Hepatic stellate cell (primary cell): Measurements from ENCODE around the gene CSMD2.
"Not testable (repeated sequence)": the region's sequence is repeated elsewhere in the genome, so short reads cannot be mapped to it uniquely, and the experiment has no call there.

Experiments
- DNase-seq: peaks from one replicate; pipeline ENCODE4 v3.0.0; 2011; ENCODE audit warnings: low spot score

The CSMD2 gene

GRCh38 chr1:34052565-34052964 is 112.5 kb downstream of the CSMD2 start:
- DNase-seq, result no peak

DNA sequence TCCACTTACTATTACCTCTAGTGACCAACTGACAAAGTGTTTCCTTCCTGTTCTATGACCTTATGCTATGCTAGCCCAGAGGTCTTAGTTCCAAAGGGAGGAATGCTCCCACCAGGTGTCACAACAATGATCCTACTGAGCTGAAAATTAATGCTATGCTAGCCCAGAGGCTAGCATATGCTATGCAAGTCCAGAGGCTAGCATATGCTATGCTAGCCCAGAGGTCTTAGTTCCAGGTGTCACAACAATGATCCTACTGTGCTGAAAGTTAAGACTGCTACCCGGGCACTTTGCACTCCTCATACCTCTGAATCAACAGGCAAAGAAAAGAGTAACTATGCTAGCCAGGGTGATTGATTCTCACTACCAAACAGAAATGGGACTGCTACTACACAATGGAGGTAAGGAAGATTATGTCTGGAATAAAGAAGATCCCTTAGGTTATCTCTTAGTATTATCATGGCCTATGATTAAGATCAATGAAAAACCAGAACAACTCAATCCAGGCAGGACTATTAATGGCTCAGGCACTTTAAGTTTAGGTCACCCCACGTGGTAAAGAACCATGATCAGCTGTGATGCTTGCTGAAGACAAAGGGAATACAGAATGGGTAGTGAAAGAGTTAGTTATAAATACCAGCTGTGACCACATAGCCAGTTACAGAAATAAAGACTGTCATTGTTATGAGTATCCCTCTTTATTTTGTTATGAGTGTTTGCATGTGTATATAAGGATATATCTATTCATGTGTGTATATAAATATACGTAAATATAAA is 114.1 kb downstream of the CSMD2 start:
- no peak for DNase-seq

DNA sequence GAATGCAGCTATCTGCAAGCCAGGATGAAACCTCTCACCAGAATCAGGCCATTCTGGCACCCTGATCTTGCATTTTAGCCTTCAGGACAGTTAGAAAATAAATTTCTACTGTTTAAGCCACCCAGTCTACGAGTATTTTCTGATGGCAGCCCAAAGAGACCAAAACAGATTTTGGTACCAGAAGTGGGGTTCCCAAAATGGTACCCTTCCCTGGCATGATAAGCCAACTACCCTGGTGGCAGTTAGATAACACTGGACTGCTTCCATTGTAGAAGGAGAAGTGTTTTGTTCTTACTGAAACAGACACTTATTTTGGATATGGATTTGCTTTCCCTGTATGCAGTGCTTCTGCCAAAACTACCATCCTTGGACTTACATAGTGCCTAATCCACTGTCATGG is 115.0 kb downstream of the CSMD2 start:
- no peak for DNase-seq

DNA sequence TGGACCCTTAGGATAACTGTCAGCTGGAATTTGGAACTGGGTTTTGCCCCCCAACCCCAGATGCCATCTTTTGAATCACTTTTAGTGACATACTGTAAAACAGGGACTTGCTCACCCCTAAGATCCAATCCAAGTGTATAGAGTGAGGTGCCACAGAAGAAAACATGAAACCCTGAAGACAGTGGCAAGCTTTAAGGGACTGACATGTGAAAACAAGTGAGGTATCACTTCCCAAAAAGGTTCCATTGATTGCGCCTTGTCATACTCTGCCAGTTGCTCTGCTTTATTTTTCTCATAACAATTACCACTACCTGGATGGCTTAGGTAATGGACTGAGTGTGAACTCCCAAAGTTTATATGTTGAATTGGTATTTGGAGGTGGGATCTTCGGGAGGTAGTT is 115.6 kb downstream of the CSMD2 start:
- DNase-seq, result no peak

GRCh38 chr1:34037856-34038255 is 127.2 kb downstream of the CSMD2 start:
- no peak for DNase-seq

GRCh38 chr1:34037109-34037508 is 127.9 kb downstream of the CSMD2 start:
- no peak for DNase-seq

DNA sequence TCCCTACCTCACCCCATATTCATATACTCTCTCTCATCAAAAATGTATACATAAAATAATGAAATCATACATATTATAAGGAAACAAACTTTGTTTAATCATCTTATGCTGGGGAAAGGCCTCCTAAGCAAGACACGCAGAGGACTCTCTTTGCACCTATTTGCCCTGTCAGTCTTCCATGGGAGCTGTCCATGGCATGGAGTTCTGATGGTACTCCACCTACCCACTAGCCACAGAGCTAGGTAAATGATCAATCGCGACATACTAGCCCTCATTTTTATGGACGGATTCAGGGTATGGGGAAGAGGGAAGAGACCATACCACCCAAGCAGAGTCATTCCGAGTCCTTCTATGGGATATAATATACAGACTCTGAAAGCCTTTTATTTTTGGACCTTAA is 131.0 kb downstream of the CSMD2 start:
- no peak for DNase-seq

- no peak for DNase-seq
Measured at GRCh38 chr1:34029954-34030353, 135.1 kb downstream of the CSMD2 start.

GRCh38 chr1:34029515-34029914 is 135.5 kb downstream of the CSMD2 start:
- no peak for DNase-seq

- no peak for DNase-seq
Measured at GRCh38 chr1:34028381-34029055, 136.5 kb downstream of the CSMD2 start.

DNA sequence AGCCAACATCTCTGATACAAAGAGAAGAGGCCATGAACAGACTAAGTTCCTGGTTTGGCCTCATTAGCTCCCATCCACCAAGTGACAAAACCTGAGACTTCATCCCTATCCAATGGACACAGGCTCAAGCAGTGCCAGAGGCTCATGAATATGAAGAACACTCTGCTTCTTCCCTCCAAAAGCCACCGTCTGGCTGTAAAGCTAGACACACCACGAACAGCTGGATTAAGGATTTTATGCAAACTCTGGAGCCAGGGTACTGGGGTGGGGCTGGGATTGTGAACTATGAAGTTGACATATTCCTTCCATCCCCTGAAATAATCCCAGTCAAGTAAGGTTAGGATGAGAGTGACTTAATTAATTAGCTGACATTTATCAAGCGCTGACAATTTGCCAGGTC is 139.4 kb downstream of the CSMD2 start:
- DNase-seq, result no peak

GRCh38 chr1:34024485-34024884 is 140.5 kb downstream of the CSMD2 start:
- DNase-seq, result no peak

GRCh38 chr1:34019741-34020552 is 145.1 kb downstream of the CSMD2 start:
- no peak for DNase-seq

DNA sequence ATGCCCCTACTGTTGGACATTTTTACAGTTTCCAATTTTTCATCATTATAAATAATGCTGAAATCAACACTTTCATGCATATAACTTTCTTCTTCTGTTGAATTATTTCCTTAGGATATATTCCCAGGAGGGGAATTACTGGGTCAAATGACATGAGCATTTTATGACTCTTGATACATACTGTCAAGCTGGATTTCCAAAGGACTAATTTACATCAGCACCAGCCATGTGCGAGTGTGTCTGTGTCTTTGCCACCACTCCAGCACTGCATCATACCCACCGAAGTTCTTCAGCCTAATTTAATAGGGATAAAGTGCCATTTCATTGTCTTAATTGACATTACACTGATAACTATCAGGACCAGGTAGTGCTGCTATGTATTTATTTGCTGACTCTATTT is 146.7 kb downstream of the CSMD2 start:
- DNase-seq, result no peak

DNA sequence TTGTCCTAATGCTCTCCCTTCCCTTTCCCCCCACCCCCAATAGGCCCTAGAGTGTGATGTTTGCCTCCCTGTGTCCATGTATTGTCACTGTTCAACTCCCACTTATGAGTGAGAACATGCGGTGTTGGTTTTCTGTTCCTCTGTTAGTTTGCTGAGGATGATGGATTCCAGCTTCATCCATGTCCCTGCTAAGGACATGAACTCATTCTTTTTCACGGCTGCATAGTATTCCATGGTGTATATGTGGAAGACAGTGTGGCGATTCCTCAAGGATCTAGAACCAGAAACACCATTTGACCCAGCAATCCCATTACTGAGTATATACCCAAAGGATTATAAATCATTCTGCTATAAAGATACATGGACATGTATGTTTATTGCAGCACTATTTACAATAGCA is 148.7 kb downstream of the CSMD2 start:
- not testable (repeated sequence) for DNase-seq

DNA sequence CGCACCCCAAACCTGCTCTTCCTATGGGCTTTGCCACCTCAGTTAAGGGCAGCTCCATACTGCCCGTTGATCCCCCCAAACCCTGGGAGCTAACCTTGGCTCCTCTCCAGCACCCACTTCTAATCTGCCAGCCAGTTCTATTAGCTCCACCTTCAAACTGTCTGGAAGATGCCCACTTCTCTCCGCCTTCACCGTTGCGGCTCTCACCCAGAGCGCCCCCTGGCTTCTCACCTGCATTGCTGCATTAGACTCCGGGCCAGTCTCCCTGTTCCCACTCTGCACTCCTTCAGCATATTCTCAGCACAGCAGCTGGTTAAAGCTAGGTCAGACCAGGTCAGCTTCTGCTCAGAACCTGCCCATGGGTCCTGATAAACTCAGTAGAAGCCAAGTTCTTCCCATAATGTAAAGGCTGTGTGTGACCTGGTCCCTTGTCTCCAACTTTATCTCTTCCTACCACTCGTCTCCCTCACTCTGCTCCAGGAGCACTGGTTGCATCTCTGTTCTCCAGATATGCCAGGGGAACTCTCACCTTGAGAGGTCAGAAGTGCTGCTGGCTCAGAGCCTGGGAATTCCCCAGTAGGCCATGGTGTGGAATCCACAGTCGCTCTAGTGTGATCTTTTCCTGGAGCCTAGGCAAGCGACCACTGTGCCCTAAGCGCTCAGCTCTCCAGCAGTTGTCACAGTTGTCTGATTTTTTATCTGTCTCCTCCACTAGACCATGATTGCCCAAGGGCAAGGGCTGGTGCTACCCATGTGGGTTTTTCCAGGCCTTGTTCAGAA is 150.9 kb downstream of the CSMD2 start:
- DNase-seq, result no peak

DNA sequence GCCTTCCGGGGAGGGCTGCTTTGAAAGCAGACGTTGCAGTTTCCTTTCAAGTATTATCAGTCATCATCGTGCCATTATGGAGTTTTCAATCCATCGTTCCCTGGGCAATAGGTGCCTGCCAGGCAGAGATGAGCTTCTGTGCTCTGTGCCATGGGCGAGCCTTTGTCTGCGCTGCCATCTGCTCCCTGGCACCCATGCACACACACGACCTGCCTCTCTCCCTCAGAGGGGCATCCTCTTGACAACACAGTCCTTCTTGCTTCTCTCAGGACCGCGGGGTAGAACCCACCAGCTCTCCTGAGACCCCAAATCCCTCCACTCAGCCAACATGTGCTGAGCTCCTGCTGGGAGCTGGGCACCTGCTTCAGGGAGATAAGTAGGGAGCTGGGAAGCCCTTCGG is 151.9 kb downstream of the CSMD2 start:
- no peak for DNase-seq

DNA sequence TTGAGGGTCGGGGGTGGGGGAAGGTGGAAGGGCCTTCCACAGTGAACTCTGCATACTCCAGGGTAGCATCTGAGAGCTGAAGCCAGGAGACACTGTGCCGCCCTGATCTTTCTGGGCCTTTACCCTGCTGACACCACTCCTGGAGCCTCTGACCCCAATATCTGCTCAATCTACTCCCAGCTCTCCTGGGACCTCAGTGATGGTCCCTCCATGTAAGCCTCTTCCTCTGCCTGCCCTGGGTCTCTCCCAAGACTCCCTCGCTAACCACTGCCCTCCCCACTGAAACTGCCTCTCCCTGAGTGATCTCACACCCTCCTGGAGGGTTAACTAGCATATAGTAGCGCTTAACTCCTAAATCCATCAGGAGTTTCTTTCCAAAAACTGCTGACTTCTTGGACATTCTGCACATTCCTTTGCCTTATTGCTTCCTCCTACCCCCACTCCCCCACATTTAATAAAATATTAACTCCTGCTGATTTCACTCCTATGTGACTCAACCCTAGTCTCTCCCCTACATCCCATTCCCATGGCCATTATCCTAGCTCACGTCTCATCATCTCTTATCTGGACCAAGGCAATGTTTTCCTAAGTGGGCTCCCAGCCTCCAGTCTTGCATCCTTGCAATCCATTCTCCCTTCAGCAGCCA is 155.6 kb downstream of the CSMD2 start:
- no peak for DNase-seq

GRCh38 chr1:34007760-34008159 is 157.3 kb downstream of the CSMD2 start:
- DNase-seq, result no peak

DNA sequence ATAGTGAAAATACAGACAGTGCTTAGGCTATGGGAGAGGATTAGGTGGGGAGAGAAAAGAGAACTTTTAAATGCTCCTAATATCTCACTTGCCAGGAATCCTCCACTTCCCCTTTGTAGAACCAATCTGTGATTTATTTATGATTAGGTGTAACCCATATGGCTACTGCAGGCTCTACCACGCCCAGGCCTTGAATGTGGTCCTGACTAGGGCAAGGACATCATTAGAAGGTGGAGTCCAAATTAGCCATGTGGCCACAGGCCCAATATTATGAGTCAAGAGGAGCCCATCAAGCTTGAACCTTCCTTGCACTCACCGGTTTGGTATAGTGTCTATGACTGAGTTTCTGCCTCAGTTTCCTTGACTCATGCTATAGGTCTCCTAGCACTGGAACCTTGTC is 159.7 kb downstream of the CSMD2 start:
- no peak for DNase-seq

- DNase-seq, result no peak
Measured at GRCh38 chr1:34002810-34003209, 162.2 kb downstream of the CSMD2 start.
